Activated CD4-positive, alpha-beta T cell treated with anti-CD3 and anti-CD28 coated beads, Interleukin-2, amount 10 ng/mL, durations not matched to agents 7 days and 5 days (primary cell): ENCODE data around the gene HOXC9. TPM values are rescaled to one million over a fixed set of nuclear protein-coding genes. Genes with fewer than 3 reads are reported as not detected.

ENCODE experiments used
- CTCF ChIA-PET: fragments of 350-600 bp; sonication (Branson Sonifier 250); formaldehyde crosslinking; loops from one replicate; lab custom pipeline; 2021; ENCODE audit warnings: antibody characterized with exemption; lab: Charles Lee
- POLR2A ChIA-PET: fragments of 350-600 bp; sonication (Branson Sonifier 250); formaldehyde crosslinking; loops from one replicate; lab custom pipeline; 2021; ENCODE audit warnings: antibody characterized with exemption; lab: Charles Lee
- DNase-seq: peaks from one replicate; pipeline ENCODE4 v3.0.0-alpha.2; 2020
- H3K27ac Mint-ChIP-seq: one replicate; pipeline ENCODE4 v1.8.0; 2021; ENCODE audit warnings: mild to moderate bottlenecking, moderate library complexity, mixed read lengths
- H3K27me3 Mint-ChIP-seq: one replicate; pipeline ENCODE4 v1.8.0; 2021; ENCODE audit warnings: mixed read lengths
- H3K36me3 Mint-ChIP-seq: one replicate; pipeline ENCODE4 v1.8.0; 2021; ENCODE audit warnings: low read depth, mixed read lengths
- H3K4me1 Mint-ChIP-seq: one replicate; pipeline ENCODE4 v1.8.0; 2021; ENCODE audit warnings: mixed read lengths
- H3K4me3 Mint-ChIP-seq: one replicate; pipeline ENCODE4 v1.8.0; 2021; ENCODE audit warnings: mild to moderate bottlenecking, moderate library complexity, mixed read lengths
- H3K9me3 Mint-ChIP-seq: one replicate; pipeline ENCODE4 v1.8.0; 2021; ENCODE audit warnings: mixed read lengths
- total RNA-seq, 2 experiments: library from RNA; stranded (reverse); gene quantifications; one replicate each; pipeline ENCODE4 v1.2.3, GENCODE V29; 2021

The HOXC9 gene
- total RNA-seq, 2 experiments from 2014 or later: not detected

- Mint-ChIP-seq H3K4me1 (peaks cover 19% of the 10 kb centered on the region), H3K4me3 (no peak overlapping the region), H3K9me3 (no peaks in the 10 kb centered on the region), H3K27me3 (peaks cover 82% of the 10 kb centered on the region), H3K27ac (no peak overlapping the region), H3K36me3 (peaks cover 2% of the 10 kb centered on the region)
- no peak for DNase-seq
- CTCF ChIA-PET: no interaction called here
- POLR2A ChIA-PET: no interaction called here
Observed at GRCh38 chr12:54020591-54021405, 20.8 kb downstream of the HOXC9 start.

- DNase-seq: no peak
- ChIA-PET CTCF (interaction anchor here (2.0 kb wide), 1 partner anchor 193 kb away, joined by 5 read pairs; no protein-coding TSS in a partner anchor), POLR2A (no interaction called here)
- no peaks in the 10 kb centered on the region for H3K9me3 Mint-ChIP-seq
- peaks cover 2% of the 10 kb centered on the region for H3K36me3 Mint-ChIP-seq
- peaks cover 21% of the 10 kb centered on the region for H3K4me1 Mint-ChIP-seq
- H3K27ac Mint-ChIP-seq: no peak overlapping the region
- no peak overlapping the region for H3K4me3 Mint-ChIP-seq
- peaks cover 81% of the 10 kb centered on the region for H3K27me3 Mint-ChIP-seq
Observed at GRCh38 chr12:54021432-54022013, 21.6 kb downstream of the HOXC9 start.

DNA sequence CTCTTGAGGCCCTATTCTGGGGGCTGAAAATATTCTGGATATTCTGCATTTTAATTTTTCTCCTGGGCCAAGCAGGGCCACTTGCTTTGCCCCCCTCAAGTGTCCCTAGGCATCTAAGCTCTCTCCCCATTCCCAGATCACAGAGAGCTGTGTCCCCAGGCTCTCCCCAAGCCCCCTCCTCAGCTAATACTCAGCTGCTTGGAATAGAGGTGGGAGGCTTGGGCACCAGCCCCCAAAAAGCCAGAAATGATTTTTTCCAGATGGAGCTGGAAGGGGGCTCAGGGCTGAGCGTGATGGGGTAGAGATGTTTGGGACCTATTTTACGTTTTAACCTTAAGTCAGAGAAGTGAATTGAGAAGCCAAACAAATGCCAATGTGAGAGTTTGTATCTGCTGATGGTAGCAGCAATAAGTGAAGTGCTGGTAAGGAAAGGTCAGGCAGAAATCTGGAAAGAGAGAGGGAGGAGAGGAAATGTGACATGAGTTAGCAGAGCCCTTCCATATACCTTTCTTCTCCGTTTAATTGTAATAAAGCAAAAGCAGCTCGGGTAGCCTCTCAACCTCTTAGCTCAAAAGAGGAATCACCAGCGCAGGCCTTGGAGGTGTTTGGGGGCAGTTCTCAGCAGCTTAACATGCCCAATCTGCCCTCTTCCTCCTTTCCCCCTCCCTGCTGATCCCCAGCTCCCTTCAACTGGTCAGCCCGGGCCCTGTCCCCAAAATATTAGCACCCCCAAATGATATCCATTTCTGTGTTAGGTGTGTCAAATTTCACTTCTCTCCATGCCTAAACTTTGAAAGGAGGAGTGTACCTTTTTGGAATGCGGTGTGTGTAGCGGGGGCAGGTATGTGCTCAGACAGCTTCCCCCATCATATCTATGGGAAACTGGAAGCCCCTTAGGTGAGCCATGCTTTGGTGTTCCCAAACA, 23.3 kb downstream of the HOXC9 start:
- no peaks in the 10 kb centered on the region for H3K9me3 Mint-ChIP-seq
- no peak for DNase-seq
- H3K27me3 Mint-ChIP-seq: peaks cover 86% of the 10 kb centered on the region
- H3K4me3 Mint-ChIP-seq: no peak overlapping the region
- CTCF ChIA-PET: interaction anchor here (0.6 to 3.1 kb wide), 11 partner anchors 8 to 277 kb away, joined by 3 to 16 read pairs (median 5); partner anchors contain the start of genes HOXC4 and HOXC5
- peaks cover 2% of the 10 kb centered on the region for H3K36me3 Mint-ChIP-seq
- H3K4me1 Mint-ChIP-seq: peaks cover 17% of the 10 kb centered on the region
- H3K27ac Mint-ChIP-seq: no peak overlapping the region
- POLR2A ChIA-PET: interaction anchor here (0.7 kb wide), 1 partner anchor 336 kb away, joined by 5 read pairs; no protein-coding TSS in a partner anchor

GRCh38 chr12:54024127-54024526, 24.2 kb downstream of the HOXC9 start:
- H3K4me1 Mint-ChIP-seq: peaks cover 18% of the 10 kb centered on the region
- POLR2A ChIA-PET: interaction anchor here (0.7 kb wide), 1 partner anchor 335 kb away, joined by 5 read pairs; no protein-coding TSS in a partner anchor
- no peak overlapping the region for H3K27ac Mint-ChIP-seq
- CTCF ChIA-PET: interaction anchor here (1.1 to 3.1 kb wide), 9 partner anchors 9 to 278 kb away, joined by 3 to 16 read pairs (median 4); partner anchors contain the start of gene HOXC5
- H3K27me3 Mint-ChIP-seq: peaks cover 88% of the 10 kb centered on the region
- H3K9me3 Mint-ChIP-seq: no peaks in the 10 kb centered on the region
- no peak for DNase-seq
- H3K4me3 Mint-ChIP-seq: no peak overlapping the region
- H3K36me3 Mint-ChIP-seq: no peaks in the 10 kb centered on the region

DNA sequence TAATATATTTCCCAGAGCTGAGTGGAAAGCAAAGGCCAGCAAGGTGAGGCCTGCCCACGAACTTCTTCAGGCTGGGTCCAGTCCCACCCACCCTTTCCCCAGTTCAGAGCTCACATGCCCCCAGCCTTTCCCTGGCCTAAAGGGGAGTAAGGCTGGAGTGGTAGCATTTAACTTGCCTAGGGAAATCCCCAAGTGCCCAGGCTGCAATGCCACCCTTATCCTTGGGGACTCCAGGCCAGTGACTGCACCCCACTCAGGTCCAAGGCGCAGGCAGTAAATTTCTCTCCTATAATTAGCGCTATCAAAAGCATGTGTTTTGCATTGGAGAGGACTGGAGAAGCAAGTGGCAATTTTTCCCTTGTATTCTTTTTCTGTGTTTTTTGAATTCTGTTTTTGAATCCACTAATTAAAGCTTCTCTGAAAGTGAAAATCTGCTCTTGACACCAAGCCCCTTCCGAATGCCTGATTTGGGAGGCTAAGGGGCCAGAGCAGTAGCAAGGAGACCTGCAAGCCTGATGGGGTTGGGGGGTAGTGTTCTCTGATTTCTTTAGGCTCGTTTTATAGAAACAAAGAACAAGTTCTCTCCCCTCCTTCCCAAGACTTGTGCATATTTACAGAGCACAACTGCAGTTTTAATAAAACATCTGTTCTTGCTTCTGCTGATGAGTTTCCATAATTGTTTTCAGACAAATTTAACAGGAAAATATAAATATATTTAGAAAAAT, 24.8 kb downstream of the HOXC9 start:
- Mint-ChIP-seq H3K4me3 (no peak overlapping the region), H3K36me3 (no peaks in the 10 kb centered on the region), H3K4me1 (peaks cover 22% of the 10 kb centered on the region), H3K9me3 (no peaks in the 10 kb centered on the region), H3K27ac (no peak overlapping the region), H3K27me3 (peaks cover 88% of the 10 kb centered on the region)
- CTCF ChIA-PET: interaction anchor here (1.2 to 3.1 kb wide), 6 partner anchors 8 to 278 kb away, joined by 3 to 16 read pairs (median 6); partner anchors contain the start of gene HOXC5
- DNase-seq: no peak
- POLR2A ChIA-PET: no interaction called here

DNA sequence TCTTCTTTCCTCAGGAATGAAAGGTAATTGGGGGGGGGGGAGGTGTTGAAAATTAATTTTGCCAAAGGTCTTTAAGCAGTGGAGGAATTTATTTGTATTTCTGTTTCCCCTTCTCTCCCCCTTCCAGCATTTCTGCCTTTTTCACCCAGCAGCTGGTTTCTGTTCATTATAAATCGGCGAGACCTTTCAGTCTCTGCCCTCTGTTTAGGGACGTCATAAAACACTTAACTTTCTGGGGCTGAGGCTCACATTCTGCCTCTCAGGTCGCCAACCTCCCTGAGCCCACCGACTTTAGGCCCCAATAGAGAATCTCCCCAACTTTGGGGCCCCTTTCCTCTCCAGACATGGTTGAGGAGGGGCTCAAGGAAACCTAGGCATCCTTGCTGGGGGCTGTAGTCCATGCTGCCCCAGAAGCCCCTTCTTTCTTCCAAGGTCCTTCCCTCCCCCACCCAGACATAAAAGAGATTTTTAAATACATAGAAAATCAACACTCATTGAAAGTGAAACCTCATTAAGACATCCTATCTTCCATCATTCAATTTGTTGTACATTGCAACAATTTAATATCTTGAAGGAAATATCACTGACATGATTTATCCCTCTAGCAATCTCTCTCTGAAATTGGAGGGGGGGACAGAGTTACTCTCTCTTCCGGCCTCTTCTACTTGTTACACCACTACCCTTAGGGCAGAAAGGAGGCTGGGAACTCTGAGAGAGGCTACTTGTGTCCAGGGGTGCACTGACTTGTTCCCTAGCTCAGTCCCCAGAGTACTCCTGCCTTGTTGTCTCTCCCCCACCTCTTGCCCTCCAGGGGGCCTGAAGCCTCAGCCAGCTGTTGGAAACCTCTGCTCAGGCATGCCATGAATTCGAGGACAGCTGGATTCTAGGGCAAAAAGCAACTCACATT, 25.8 kb downstream of the HOXC9 start:
- POLR2A ChIA-PET: no interaction called here
- H3K4me1 Mint-ChIP-seq: peaks cover 24% of the 10 kb centered on the region
- CTCF ChIA-PET: interaction anchor here (1.1 to 3.1 kb wide), 3 partner anchors 168 to 182 kb away, joined by 4 to 16 read pairs (median 5); no protein-coding TSS in a partner anchor
- no peak overlapping the region for H3K27ac Mint-ChIP-seq
- peaks cover 89% of the 10 kb centered on the region for H3K27me3 Mint-ChIP-seq
- no peaks in the 10 kb centered on the region for H3K9me3 Mint-ChIP-seq
- no peak for DNase-seq
- no peak overlapping the region for H3K4me3 Mint-ChIP-seq
- H3K36me3 Mint-ChIP-seq: no peaks in the 10 kb centered on the region

- ChIA-PET POLR2A (no interaction called here), CTCF (interaction anchor here (0.6 to 2.3 kb wide), 7 partner anchors 9 to 181 kb away, joined by 3 to 8 read pairs (median 3); no protein-coding TSS in a partner anchor)
- Mint-ChIP-seq H3K36me3 (no peaks in the 10 kb centered on the region), H3K27me3 (peaks cover 87% of the 10 kb centered on the region), H3K4me3 (no peak overlapping the region), H3K27ac (no peak overlapping the region), H3K4me1 (peaks cover 20% of the 10 kb centered on the region), H3K9me3 (no peaks in the 10 kb centered on the region)
- no peak for DNase-seq
Observed at GRCh38 chr12:54026640-54027441, 26.9 kb downstream of the HOXC9 start.

DNA sequence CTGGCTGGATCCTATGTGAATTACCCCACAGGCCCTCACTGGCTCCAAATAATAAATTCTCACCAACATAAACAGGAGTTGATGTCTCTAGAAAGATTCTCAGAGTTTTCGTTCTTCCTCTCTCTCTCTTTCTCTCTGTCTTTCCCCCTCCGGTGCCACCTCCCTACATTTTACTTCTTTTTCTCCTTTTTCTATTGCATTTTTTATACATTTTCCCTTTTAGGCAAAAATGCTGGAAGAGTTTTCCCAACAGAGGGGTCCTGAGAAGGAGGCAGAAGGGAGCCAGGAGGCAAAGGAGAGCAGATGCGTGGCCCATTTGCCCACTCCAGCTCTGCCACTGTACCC, 27.5 kb downstream of the HOXC9 start:
- H3K4me3 Mint-ChIP-seq: no peak overlapping the region
- POLR2A ChIA-PET: no interaction called here
- no peaks in the 10 kb centered on the region for H3K9me3 Mint-ChIP-seq
- H3K4me1 Mint-ChIP-seq: peaks cover 20% of the 10 kb centered on the region
- peaks cover 87% of the 10 kb centered on the region for H3K27me3 Mint-ChIP-seq
- no peak overlapping the region for H3K27ac Mint-ChIP-seq
- CTCF ChIA-PET: interaction anchor here (1.1 to 2.3 kb wide), 4 partner anchors 11 to 174 kb away, joined by 3 to 8 read pairs (median 3); no protein-coding TSS in a partner anchor
- DNase-seq: no peak
- H3K36me3 Mint-ChIP-seq: no peaks in the 10 kb centered on the region

- DNase-seq: no peak
- ChIA-PET POLR2A (no interaction called here), CTCF (interaction anchor here (1.1 to 2.3 kb wide), 5 partner anchors 16 to 172 kb away, joined by 3 to 8 read pairs (median 4); partner anchors contain the start of gene SMUG1)
- Mint-ChIP-seq H3K9me3 (no peaks in the 10 kb centered on the region), H3K4me1 (peaks cover 27% of the 10 kb centered on the region), H3K36me3 (no peaks in the 10 kb centered on the region), H3K27me3 (peaks cover 87% of the 10 kb centered on the region), H3K4me3 (no peak within 1 kb of the TSS), H3K27ac (no peak within 1 kb of the TSS)
Observed at GRCh38 chr12:54028314-54029201, 28.6 kb downstream of the HOXC9 start, which contains the start of gene HOXC6. TSS of gene HOXC6 (plus strand) at chr12:54028440. CDS start at chr12:54028522, 82 bp downstream.
